GM21526 (cell line): ENCODE measurements around the gene TUBA8.
"Not testable (repeated sequence)": the region's sequence is repeated elsewhere in the genome, so short reads cannot be mapped to it uniquely, and the experiment has no call there.

Source experiments
- ATAC-seq: cut with Tn5 transposase; IDR thresholded peaks from one replicate; pipeline ENCODE4 v1.9.1; 2021; ENCODE audit warnings: moderate library complexity; ENCODE audit not compliant: unreplicated experiment, low FRiP score

The TUBA8 gene

DNA sequence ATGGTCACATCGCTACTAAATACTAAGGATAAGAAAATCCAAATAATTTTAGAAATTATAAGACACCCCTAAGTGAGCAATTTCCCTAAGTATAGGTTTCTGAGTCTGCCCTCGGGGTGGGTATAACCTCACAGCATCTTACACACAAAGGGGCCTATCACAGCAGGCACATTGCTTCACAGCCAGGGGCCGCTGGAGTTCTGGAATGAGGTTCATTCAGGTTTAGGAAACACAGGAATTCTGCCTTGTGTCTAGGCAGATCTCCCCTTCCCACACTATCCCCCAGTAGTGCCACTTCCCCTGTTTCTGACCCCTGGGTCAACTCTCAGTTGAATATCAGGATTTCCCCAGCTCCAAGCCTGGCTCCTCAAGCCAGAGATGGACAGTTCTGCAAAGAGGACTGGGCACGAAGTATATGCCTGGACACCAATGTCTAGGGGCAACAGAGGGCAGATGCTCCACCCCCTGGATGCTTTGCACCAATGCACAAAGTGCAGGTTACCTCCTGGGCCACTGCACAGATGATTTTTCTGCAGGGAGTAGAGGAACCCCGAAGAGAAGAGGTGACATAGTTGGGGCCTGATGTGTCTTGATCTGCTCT, 11.4 kb downstream of the TUBA8 start:
- ATAC-seq = no peak

GRCh38 chr22:18123476-18124025, 12.9 kb downstream of the TUBA8 start:
- not testable (repeated sequence) for ATAC-seq

DNA sequence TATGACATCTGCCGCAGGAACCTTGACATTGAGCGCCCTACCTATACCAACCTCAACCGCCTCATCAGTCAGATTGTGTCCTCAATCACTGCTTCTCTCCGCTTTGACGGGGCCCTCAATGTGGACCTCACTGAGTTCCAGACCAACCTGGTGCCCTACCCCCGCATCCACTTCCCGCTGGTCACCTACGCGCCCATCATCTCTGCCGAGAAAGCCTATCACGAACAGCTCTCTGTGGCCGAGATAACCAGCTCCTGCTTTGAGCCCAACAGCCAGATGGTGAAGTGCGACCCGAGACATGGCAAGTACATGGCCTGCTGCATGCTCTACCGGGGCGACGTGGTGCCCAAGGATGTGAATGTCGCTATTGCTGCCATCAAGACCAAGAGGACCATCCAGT, 16.0 kb downstream of the TUBA8 start:
- no peak for ATAC-seq

DNA sequence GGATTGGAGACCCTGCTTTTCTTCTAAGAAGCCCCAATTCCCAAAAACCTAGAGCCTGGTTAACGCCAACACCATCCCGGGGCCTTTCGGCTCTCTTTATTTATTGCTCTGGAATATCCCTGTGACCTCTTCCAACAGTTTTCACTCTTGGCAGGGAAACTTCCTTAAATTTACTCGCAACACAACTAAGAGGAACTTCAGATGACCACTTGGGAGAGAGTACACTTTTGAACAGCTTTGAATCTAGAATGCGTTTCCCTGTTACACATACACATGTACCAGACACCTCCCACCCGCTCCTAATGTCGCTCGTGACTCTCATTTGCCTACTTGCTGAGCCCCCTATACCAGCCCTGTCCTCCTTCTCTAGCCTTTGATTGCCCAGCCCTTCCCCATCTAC, 19.4 kb downstream of the TUBA8 start:
- no peak for ATAC-seq

- ATAC-seq = no peak
Measured at GRCh38 chr22:18130699-18131429, 20.3 kb downstream of the TUBA8 start.

DNA sequence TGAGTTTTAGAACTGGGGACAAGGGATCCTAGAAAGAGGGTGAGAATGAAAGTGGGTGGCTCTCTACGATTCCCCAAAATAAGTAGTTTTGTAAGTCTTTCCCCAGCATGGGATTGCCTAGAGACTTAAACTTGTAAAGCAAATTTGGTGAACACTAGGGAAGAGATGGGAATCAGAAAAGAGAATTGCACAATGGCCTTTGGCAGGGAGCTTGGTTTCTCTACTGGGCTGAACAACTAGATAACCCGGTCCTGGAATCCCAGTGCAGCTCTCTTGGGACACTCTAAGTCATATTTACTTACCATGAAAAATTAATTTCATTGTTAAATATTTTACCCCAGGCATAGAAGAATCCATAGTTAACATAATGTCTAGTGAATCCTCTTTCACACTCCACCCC, 22.8 kb downstream of the TUBA8 start:
- ATAC-seq = no peak

DNA sequence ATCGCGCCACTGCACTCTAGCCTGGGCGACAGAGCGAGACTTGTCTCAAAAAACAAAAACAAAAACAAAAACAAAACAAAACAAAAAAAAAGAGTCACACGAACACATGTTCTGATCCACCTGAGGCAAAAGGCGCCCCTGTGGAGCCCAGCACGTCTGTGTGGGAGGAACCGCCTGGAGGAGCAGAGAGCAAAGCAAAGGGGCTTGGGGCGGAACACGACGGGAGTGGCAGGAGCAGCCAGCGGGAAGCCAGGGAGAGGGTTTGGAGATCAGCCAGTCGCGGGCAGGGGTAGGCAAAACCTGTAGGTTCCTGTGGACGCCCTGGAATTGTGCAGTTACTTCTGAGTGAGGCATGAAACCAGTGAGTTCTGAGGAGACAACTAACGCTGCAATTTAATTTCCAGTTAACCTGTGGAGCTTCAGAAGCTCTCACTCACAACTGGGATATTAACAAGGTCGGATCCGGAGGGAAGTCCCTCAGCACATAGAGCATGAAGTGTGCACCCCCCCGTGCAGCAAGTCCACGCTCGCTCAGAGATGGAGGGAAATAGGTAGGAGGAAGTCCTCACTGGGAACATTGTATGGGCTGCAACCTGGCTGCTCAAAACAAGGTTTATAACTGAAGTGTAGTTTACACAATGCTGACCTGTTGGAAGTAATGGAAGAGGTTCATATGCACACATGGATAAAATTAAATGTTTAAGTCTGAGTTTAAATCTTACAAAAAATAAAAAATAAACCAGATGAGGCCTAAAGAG, 26.1 kb downstream of the TUBA8 start:
- no peak for ATAC-seq

DNA sequence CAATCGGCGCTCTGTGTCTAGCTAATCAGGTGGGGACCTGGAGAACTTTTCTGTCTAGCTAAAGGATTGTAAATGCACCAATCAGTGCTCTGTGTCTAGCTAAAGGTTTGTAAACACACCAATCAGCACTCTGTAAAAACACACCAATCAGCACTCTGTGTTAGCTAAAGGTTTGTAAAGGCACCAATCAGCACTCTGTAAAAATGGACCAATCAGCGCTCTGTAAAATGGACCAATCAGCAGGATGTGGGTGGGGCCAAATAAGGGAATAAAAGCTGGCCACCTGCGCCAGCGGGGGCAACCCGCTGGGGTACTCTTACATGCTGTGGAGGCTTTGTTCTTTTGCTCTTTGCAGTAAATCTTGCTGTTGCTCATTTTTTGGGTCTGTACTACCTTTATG, 30.4 kb downstream of the TUBA8 start:
- ATAC-seq = not testable (repeated sequence)

- no peak for ATAC-seq
Measured at GRCh38 chr22:18144105-18144504, 33.5 kb downstream of the TUBA8 start.

- ATAC-seq = no peak
Measured at GRCh38 chr22:18145676-18146388, 35.2 kb downstream of the TUBA8 start.

GRCh38 chr22:18146389-18146753, 35.8 kb downstream of the TUBA8 start:
- no peak for ATAC-seq

GRCh38 chr22:18147791-18148190, 37.2 kb downstream of the TUBA8 start:
- ATAC-seq = no peak

GRCh38 chr22:18148293-18148965, 37.8 kb downstream of the TUBA8 start:
- no peak for ATAC-seq

DNA sequence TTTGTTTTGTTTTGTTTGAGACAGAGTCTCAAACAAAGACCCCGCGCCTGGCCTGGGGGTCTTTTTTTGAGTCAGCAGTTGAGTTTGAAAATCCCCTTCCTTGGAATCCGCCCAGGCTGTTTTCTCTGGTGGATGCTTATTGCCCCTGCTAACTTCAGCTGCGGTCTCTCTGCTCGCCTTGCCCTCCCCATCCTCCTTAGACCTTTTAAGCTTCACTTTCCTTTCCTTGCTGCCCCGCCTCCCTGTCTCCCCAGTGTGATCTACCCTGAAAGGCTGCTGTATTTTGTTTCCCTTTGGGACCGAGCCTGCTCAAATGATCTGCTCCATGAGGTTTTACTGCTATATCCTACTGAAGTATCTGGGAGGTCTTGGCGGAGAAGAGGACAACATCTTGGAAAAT, 41.9 kb downstream of the TUBA8 start:
- ATAC-seq = no peak

DNA sequence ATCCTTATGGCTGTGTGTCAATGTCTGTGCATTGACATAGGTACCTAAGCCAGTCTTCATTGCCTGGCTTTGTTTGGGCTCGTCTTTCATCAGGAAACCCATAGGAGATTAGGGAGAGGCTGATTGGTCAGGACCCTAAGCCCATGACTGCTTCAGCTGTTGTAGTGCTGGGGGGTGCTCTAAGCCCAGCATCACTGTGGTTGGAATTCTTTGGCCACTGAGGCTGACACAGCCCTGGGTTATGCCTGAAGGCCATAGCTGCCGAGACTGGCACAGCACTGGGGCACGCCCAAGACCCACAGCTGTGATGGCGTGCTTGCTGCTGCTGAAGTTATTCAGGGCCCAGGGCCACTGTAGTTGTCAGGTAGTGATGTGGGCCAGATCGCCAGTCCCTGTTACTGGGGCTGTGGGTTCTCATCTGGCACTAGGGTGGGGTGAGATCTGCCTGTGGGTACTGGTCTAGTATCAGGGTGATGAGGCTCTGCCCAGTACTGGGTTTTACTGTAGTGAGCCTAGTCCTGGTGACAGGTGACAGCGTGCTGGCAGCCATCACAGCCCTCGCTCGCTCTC, 44.3 kb downstream of the TUBA8 start:
- ATAC-seq = no peak

- not testable (repeated sequence) for ATAC-seq
Measured at GRCh38 chr22:18155546-18155945, 44.9 kb downstream of the TUBA8 start.

DNA sequence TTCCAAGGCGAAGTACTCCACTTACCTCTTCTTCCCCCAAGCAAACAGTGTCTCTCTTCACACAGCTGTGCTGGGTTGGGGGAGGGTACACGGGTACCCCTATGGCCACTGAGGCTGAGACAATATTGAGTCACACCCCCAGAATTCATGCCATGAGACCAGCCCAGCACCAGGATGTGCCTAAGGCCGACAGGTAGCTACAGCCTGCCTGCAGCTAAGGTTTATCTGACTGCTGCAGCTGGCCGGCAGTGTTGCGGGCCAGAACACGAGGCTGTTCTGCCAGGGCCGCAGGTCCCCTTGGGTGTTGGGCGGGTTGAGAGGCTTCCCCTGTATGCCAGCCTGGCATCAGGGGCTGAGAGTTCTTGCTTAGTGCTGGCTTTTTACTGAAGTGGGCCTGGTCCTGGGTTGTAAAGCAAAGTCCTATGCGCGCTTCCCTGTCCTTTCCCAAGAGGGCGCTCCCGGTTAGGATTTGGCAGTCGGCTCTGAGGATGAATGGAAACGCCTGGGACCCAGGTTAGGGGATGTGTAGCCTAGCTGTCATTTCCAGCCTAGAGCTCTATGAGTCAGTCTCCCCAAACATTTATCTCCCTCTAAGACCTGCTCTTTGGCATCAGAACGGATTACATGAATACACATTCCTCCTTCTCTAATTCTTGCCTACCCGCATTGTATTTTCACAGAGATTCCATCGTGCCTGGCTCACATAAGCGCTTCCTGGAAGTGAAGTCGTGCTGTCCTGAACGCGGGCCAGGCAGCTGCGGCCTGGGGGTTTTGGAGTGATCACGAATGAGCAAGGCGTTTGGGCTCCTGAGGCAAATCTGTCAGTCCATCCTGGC, 46.5 kb downstream of the TUBA8 start:
- ATAC-seq = no peak

- no peak for ATAC-seq
Measured at GRCh38 chr22:18157714-18158028, 47.1 kb downstream of the TUBA8 start.

- ATAC-seq = not testable (repeated sequence)
Measured at GRCh38 chr22:18160641-18161040, 50.0 kb downstream of the TUBA8 start.
